Thymus (tissue), 11 donors: ENCODE data around the gene FBXL7. TPM values are rescaled to one million over a fixed set of nuclear protein-coding genes. Genes with fewer than 3 reads are reported as not detected.
"Not testable (repeated sequence)": the region's sequence is repeated elsewhere in the genome, so short reads cannot be mapped to it uniquely, and the experiment has no call there.

ENCODE experiments used
- DNase-seq, 9 donors: peaks; one replicate each; pipeline ENCODE4 v3.0.0-alpha.2; 2013; ENCODE audit warnings: low spot score in 9 of 9, low read depth in 6 of 9, missing footprints in 1 of 9
- H3K27ac ChIP-seq, 2 donors: one replicate each; pipeline ENCODE4 v1.5.1; 2013; ENCODE audit warnings: control low read depth in 1 of 2, low read depth in 1 of 2, low read length in 1 of 2, mild to moderate bottlenecking in 1 of 2, moderate library complexity in 1 of 2
- H3K27me3 ChIP-seq, 2 donors: one replicate each; pipeline ENCODE4 v1.5.1; 2013; ENCODE audit warnings: low read length in 1 of 2; ENCODE audit not compliant: control insufficient read depth in 2 of 2, insufficient read depth in 1 of 2
- H3K36me3 ChIP-seq, 2 donors: one replicate each; pipeline ENCODE4 v1.5.1; 2013; ENCODE audit warnings: low read length in 1 of 2, mild to moderate bottlenecking in 1 of 2, moderate library complexity in 1 of 2; ENCODE audit not compliant: control insufficient read depth in 2 of 2, insufficient read depth in 2 of 2
- H3K4me1 ChIP-seq, 2 donors: one replicate each; pipeline ENCODE4 v1.5.1; 2013; ENCODE audit warnings: low read length in 2 of 2; ENCODE audit not compliant: control insufficient read depth in 2 of 2, insufficient read depth in 2 of 2
- H3K4me3 ChIP-seq, 2 donors: one replicate each; pipeline ENCODE4 v1.5.1; 2013; ENCODE audit warnings: low read length in 2 of 2, control low read depth in 1 of 2, mild to moderate bottlenecking in 1 of 2
- H3K9me3 ChIP-seq, 2 donors: one replicate each; pipeline ENCODE4 v1.5.1; 2013; ENCODE audit warnings: low read length in 1 of 2, mild to moderate bottlenecking in 1 of 2; ENCODE audit not compliant: control insufficient read depth in 2 of 2, insufficient read depth in 1 of 2
- WGBS: extraction: QIAGEN DNeasy Blood & Tissue Kit; methylation state at CpG from one replicate; pipeline ENCODE4 v1.1.7; 2013; 5-methylcytosine and 5-hydroxymethylcytosine counted together
- polyA plus RNA-seq: library from polyadenylated mRNA; stranded (reverse); fragments of 200-250 nt; gene quantifications from one replicate; pipeline ENCODE4 v1.2.3, GENCODE V29; 2013
- total RNA-seq: library from RNA; stranded (reverse); fragments of 120-200 nt; gene quantifications from one replicate; pipeline ENCODE4 v1.2.4, GENCODE V29; 2013
- donor health status: healthy.

FBXL7 gene
- total and polyA plus RNA-seq, 2 donors, result 0.90 to 2.7 TPM

GRCh38 chr5:15844253-15844652 is 344.3 kb downstream of the FBXL7 start:
- no peaks in the 10 kb centered on the region for H3K27me3 ChIP-seq
- H3K27ac ChIP-seq, result no peak overlapping the region
- H3K4me1 ChIP-seq, result no peaks in the 10 kb centered on the region
- peaks cover 1 to 12% of the 10 kb centered on the region in 2 donors for H3K9me3 ChIP-seq
- H3K36me3 ChIP-seq, result no peaks in the 10 kb centered on the region
- no peak overlapping the region for H3K4me3 ChIP-seq
- DNase-seq, result no peak
- 81% methylated on average over 4 of the region's 4 CpGs for WGBS

- Histone ChIP-seq H3K36me3 (no peaks in the 10 kb centered on the region), H3K27me3 (no peaks in the 10 kb centered on the region), H3K4me3 (no peak overlapping the region), H3K4me1 (no peaks in the 10 kb centered on the region), H3K27ac (no peak overlapping the region), H3K9me3 (peaks cover 1 to 12% of the 10 kb centered on the region in 2 donors)
- no peak for DNase-seq
- WGBS, result 87% methylated on average over 3 of the region's 3 CpGs
These were observed 344.9 kb downstream of the FBXL7 start for GRCh38 chr5:15844871-15845270.

- no peaks in the 10 kb centered on the region for H3K36me3 ChIP-seq
- no peak for DNase-seq
- H3K27ac ChIP-seq, result no peak overlapping the region
- H3K27me3 ChIP-seq, result no peaks in the 10 kb centered on the region
- no peaks in the 10 kb centered on the region for H3K9me3 ChIP-seq
- no peak overlapping the region for H3K4me3 ChIP-seq
- 54% methylated on average over 5 of the region's 5 CpGs for WGBS
- H3K4me1 ChIP-seq, result no peaks in the 10 kb centered on the region
These were observed 350.6 kb downstream of the FBXL7 start for GRCh38 chr5:15850536-15850935.

- Histone ChIP-seq H3K4me3 (no peak overlapping the region), H3K27ac (no peak overlapping the region)
- 13% methylated on average over 6 of the region's 6 CpGs for WGBS
These were observed 351.0 kb downstream of the FBXL7 start for GRCh38 chr5:15850939-15851341.

GRCh38 chr5:15852217-15852616 is 352.2 kb downstream of the FBXL7 start:
- no peaks in the 10 kb centered on the region for H3K9me3 ChIP-seq
- no peaks in the 10 kb centered on the region for H3K36me3 ChIP-seq
- no peak overlapping the region for H3K4me3 ChIP-seq
- WGBS, result 63% methylated on average over 3 of the region's 3 CpGs
- no peak for DNase-seq
- no peaks in the 10 kb centered on the region for H3K27me3 ChIP-seq
- no peaks in the 10 kb centered on the region for H3K4me1 ChIP-seq
- H3K27ac ChIP-seq, result no peak overlapping the region

More at GRCh38 chr5:15850939-15851341, 351.0 kb downstream of the FBXL7 start:
- H3K4me1 ChIP-seq, result no peaks in the 10 kb centered on the region
- DNase-seq, result no peak
- H3K27me3 ChIP-seq, result no peaks in the 10 kb centered on the region
- H3K36me3 ChIP-seq, result no peaks in the 10 kb centered on the region
- no peaks in the 10 kb centered on the region for H3K9me3 ChIP-seq

DNA sequence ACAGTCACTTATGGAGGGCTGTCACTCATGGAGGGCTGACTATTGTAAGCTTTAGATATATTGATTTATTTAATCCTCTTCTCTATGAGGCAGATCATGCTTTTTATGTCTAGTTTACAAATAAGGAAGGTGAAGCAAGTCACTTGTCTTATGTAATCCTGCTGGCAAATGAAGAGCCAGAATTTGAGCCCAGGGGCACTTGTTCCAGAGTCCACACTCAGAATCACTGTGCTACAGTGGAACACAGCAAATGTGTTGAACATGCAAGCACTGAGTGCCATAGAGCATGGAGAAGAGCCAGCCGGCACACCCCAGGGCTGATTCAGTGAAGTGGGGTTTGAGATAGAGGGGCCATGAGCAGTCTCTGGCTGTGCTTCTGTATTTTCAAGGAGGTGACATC is 353.0 kb downstream of the FBXL7 start:
- H3K27me3 ChIP-seq, result no peaks in the 10 kb centered on the region
- no peak overlapping the region for H3K27ac ChIP-seq
- H3K9me3 ChIP-seq, result no peaks in the 10 kb centered on the region
- no peak for DNase-seq
- no peaks in the 10 kb centered on the region for H3K4me1 ChIP-seq
- 96% methylated on average over 1 of the region's 1 CpG for WGBS
- H3K4me3 ChIP-seq, result no peak overlapping the region
- no peaks in the 10 kb centered on the region for H3K36me3 ChIP-seq

DNA sequence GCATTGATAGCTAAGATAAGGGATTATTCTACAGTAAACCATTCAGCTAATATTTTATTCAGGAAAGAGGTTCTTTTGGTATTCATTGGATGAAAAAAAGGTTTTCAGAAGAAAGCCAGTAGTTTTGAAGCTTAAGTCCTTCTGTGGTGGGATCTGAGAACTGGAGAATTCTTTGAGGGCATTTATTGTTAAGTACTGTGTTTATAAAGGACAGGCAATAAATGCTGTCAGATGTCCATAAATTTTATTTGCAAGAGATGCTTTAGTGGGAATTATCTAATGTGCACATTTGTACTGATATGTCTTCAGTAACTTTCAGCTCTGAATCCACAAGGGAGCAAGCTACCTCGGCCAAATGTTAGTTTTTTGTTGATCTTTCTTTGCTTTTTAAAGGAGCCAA is 358.3 kb downstream of the FBXL7 start:
- no peak for DNase-seq
- no peak overlapping the region for H3K4me3 ChIP-seq
- H3K27ac ChIP-seq, result no peak overlapping the region
- H3K9me3 ChIP-seq, result no peaks in the 10 kb centered on the region
- H3K4me1 ChIP-seq, result no peaks in the 10 kb centered on the region
- H3K27me3 ChIP-seq, result no peaks in the 10 kb centered on the region
- H3K36me3 ChIP-seq, result no peaks in the 10 kb centered on the region
- 94% methylated on average over 1 of the region's 1 CpG for WGBS

DNA sequence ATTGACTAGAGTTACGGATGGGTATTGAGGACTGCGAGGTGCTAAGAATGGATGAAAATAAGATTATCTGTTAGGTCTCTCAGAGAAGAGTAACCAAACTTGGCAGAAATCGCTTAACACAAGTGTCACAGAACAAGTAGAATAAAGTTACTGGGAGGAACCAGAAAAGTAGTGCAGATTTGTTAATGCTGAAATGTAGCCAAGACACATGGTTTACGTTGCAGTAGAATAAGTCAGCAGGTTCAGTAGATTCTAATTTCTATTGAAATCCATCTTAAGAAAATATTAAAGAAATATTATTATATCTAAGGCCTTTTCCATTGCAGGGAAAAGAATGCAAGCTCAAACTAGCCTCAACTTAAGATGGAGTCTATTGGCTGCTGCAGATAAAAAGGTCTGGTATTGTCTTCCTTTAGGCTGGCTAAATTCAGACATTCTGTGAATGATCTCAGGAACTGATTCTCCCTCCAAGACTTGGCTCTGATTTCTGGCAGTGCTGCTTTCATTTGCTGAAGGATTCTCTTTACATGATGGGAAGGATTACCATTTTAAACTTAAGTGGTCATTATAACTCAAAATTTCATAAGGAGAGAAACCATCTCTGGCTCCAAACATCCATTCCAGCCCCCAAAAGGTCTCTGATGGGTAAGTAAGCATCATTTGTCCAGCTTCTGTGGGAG is 364.7 kb downstream of the FBXL7 start:
- Histone ChIP-seq H3K4me1 (no peaks in the 10 kb centered on the region), H3K27ac (no peak overlapping the region), H3K9me3 (peaks cover 0 to 3% of the 10 kb centered on the region in 2 donors), H3K36me3 (no peaks in the 10 kb centered on the region), H3K4me3 (no peak overlapping the region), H3K27me3 (no peaks in the 10 kb centered on the region)
- no peak for DNase-seq
- 92% methylated on average over 4 of the region's 4 CpGs for WGBS

DNA sequence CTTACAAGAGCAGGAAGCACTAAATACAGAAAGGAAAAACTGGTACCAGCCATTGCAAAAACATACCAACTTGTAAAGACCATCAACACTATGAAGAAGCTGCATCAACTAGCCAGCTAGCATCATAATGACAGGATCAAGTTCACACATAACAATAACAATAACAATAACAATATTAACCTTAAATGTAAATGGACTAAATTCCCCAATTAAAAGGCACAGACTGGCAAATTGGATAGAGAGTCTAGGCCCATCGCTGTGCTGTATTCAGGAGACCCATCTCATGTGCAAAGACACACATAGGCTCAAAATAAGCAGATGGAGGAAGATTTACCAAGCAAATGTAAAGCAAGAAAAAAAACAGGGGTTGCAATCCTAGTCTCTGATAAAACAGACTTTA is 372.3 kb downstream of the FBXL7 start:
- not testable (repeated sequence) for H3K27me3 ChIP-seq, DNase-seq, H3K4me3 ChIP-seq, H3K4me1 ChIP-seq, H3K27ac ChIP-seq, H3K9me3 ChIP-seq, H3K36me3 ChIP-seq
- 93% methylated on average over 1 of the region's 1 CpG for WGBS
